HG03378 (cell line): ENCODE data around the gene SPTBN4.
"Not testable (repeated sequence)": the region's sequence is repeated elsewhere in the genome, so short reads cannot be mapped to it uniquely, and the experiment has no call there.

Source experiments
- ATAC-seq: cut with Tn5 transposase; IDR thresholded peaks from one replicate; pipeline ENCODE4 v1.9.1; 2021; ENCODE audit warnings: mild to moderate bottlenecking, moderate library complexity; ENCODE audit not compliant: unreplicated experiment

Gene SPTBN4

DNA sequence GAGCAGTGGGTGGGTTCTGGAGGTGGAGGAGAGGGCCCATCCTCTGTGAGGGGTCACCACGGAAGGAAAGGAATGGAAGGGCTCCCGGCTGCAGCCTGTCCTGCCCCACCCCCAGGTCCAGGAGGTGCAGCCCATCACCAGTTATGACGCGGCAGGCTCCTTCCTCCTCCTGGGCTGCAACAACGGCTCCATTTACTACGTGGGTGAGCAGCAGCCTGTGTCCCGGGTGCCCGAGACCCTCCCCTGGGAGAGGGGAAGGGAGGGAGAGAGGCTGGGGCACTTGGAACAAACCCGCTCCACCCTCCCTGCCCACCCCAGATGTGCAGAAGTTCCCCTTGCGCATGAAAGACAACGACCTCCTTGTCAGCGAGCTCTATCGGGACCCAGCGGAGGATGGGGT is 116.5 kb downstream of the SPTBN4 start:
- no peak for ATAC-seq

DNA sequence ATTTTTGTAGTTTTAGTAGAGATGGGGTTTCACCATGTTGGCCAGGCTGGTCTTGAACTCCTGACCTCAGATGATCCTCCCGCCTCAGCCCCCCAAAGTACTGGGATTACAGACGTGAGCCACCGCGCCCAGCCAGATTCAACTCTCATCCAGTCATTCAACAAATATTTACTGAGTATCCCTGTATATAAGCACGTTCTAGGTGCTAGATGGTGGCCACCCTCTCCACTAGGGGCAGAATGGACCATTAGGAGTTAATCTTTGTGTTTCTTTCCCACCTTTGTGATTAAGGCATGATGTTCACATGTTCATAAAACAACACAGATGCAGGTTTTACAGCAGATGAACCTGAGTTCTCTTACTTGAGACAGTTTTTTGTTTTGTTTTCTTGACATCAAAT is 117.2 kb downstream of the SPTBN4 start:
- no peak for ATAC-seq

GRCh38 chr19:40585241-40585981 is 118.6 kb downstream of the SPTBN4 start:
- ATAC-seq = no peak

DNA sequence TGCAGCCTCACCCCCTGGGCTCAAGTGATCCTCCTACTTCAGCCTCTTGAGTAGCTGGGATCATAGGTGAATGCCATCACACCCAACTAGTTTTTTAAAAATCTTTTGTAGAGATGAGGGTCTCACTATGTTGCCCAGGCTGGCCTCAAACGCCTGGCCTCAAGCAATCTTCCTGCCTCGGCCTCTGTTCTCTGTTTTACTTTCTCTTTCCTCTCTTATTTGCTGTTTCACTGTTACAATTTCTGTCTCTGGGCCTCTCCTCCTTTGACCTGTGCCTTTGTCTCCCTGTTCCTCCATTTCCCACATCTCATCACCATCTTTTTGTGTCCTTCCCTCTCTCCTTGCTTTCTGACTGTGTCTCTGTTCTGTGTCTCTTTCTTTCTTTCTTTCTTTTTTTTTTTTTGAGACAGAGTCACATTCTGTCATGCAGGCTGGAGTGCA is 119.2 kb downstream of the SPTBN4 start:
- no peak for ATAC-seq

DNA sequence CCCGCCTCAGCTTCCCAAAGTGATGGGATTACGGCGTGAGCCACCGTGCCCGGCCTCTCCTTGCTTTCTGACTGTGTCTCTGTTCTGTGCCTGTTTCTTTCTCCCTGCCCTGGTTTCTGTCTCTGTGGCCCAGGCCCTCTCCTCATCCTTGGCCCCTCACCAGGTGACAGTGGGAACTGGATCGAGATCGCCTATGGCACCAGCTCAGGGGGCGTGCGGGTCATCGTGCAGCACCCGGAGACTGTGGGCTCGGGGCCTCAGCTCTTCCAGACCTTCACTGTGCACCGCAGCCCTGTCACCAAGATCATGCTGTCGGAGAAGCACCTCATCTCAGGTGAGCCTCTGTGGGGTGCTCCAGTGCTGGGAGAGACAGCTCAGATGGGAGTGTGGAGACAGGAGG is 119.8 kb downstream of the SPTBN4 start:
- ATAC-seq = no peak

DNA sequence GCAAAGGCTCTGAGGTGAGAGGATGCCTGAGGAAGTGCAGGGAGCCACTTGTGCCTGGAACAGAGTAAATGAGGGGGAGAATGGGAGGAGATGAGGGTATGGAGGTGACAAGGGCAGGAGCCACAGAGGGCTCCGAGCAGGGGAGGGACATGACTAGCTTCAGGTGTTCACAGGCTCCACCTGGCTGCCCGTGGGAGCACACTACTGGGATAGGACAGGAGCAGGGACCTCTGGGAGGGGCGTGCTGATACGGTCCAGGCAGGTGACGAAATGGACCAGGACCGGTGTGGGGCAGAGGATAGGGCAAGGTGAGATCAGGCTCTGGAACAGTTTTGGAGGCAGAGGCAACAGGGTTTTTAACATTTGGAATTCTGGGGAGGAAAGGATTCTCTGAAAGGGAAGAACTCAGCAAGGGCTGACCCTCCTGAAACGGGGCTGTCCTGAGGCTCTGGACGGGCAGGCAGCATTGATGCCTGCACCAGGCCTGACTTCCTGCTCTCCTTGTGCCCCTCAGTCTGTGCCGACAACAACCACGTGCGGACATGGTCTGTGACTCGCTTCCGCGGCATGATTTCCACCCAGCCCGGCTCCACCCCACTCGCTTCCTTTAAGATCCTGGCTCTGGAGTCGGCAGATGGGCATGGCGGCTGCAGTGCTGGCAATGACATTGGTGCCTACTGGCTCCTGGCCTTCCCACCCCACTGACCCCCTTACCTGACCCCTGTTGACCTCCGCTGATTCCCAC is 121.5 kb downstream of the SPTBN4 start:
- no peak for ATAC-seq

DNA sequence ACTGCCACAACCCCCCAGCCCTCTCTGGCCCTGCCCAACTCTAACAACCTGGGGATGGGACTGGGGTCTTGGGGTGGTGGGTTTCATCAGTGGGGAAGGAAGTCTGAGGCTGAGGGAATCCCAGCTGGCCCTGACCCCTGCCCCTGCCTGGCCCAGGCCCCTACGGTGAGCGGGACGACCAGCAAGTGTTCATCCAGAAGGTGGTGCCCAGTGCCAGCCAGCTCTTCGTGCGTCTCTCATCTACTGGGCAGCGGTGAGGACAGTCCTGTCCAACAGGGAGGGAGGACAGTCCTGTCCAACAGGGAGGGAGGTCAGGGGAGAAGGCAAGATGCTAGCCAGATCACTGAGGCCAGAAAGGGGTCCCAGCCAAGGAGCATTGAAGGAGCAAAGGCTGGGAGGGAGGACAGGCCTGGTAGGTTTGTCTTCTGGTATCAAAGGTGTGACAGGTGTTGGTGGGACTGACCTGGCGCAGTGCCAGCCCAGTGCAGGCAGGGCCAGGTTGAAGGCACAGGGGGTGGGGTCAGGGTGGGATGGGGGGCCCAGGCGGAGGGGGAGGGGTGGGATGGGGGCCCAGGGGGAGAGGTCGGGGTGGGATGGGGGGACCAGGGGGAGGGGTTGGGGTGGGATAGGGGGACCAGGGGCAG is 122.2 kb downstream of the SPTBN4 start:
- ATAC-seq = no peak

GRCh38 chr19:40589591-40590429 is 123.0 kb downstream of the SPTBN4 start:
- ATAC-seq = no peak

DNA sequence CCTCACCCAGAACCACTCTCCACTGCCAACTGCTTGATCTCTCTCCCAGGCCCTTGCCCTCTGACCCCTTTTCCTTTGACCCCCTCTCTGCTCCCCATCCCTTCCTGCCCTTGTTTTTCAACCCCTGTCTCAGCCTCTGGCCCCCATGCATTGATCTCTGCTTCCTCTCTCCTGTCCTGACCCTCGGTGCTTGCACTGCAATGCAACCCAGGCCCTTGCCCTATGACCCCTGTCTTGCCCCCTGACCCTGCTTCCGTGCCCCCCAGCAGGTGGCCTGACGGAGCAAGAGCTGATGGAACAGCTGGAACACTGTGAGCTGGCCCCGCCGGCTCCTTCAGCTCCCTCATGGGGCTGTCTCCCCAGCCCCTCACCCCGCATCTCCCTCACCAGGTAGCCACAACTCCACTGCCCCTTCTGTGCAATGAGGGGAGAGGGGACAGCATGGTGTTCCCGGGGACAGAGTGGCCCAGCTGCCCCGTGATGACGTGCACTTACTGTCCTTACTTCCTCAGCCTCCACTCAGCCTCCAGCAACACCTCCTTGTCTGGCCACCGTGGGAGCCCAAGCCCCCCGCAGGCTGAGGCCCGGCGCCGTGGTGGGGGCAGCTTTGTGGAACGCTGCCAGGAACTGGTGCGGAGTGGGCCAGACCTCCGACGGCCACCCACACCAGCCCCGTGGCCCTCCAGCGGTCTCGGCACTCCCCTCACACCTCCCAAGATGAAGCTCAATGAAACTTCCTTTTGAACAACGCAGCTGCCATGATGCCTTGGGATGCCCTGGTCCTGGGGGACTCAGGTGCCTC is 123.9 kb downstream of the SPTBN4 start:
- no peak for ATAC-seq

DNA sequence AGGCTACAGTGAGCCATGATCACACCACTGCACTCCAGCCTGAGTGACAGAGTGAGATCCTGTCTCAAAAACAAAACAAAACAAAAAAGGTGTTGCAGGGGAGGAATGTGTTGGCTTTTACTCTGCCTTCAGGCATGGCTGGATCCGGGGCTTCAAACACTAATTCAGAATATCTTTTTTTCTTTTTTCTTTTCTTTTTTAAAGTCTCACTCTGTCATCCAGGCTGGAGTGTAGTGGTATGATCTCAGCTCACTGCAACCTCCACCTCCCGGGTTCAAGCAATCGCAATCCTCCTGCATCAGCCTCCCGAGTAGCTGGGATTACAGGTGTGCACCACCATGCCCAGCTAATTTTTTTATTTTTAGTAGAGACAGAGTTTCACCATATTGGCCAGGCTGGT is 124.9 kb downstream of the SPTBN4 start:
- ATAC-seq = not testable (repeated sequence)

GRCh38 chr19:40592170-40592569 is 125.4 kb downstream of the SPTBN4 start:
- ATAC-seq = no peak

DNA sequence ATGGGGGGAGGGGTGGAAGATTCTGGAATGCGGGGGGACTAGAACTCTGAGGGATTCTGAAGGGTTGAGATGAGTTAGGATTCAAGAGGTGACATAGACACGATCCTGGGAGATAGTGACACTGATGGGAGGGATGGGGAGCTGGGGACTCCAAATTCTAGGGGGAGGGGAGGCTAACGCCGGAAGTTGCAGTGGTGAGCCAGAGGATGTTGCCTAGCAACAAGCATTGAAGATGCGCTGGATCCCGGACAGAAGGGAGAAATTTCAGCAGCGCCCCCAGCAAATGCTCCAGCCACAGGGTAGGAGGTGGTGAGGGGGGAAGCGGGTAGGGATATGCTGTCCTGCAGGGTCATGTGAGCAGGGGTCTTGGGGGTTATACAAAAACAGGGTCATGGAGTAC is 127.5 kb downstream of the SPTBN4 start:
- no peak for ATAC-seq

- no peak for ATAC-seq
These were observed 127.9 kb downstream of the SPTBN4 start for GRCh38 chr19:40594657-40595091.

- no peak for ATAC-seq
These were observed 130.0 kb downstream of the SPTBN4 start for GRCh38 chr19:40596608-40597328.

DNA sequence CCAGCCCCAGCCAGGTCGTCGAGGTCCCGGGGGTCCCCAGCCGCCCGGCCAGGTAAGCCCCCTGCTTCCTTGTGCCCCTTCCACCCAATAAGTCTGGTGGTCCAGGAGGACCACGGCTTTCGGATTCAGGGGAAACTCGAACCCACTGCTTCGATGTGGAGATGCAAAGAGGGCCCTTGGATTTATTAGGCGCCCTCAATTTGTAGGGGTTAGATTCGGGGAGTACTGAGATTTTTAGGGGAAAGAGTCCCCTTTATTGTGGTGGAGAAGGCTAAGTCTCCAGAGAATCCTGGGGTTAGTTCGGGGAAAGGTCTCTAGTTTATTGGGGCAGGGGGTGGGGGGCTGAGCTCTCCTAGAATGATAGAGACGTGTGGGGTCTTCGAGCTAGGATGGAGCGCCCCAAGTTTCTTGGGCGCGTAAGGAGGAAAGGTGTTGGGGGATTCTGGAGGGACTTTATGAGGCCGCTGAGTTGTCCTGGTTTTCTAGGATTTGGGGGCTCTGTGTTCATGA is 130.6 kb downstream of the SPTBN4 start:
- no peak for ATAC-seq

DNA sequence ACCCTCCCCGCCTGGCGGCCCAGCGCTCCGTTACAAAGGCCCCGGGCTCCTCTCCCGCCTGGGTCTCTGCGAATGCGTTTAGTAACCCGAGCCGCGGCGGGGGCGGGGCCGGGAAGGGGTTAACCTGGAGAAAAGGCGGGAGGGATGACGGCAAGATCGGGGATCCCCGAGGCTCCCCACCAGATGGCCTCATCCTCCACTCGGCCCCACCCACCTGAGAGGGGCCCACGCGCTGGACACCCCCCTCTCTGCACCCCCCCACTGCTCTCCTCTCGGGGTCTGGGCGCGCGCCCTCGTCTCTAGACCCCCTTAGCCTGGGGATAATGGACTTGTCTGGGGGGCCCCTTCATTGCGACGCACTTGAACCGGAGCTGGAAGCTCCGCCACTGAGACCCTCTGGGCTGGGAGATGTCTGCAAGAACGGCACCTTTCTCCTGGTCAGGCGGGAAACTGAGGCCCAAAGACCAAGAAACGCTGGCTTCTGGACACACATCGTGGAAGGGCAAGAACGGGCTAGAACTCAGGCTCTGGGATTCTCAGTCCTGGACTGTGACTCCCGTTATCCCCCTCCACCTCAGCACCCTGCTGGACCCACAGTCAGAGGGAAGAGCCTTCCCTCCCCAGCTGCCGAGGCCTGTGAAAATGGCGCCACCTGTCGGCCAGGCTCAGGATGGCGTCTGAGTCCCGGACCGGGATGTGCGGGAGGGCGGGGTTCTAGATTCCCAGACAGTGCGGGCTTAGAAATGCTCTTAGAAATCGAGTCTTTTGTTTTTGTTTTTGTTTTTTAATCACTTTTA is 131.5 kb downstream of the SPTBN4 start:
- no peak for ATAC-seq

DNA sequence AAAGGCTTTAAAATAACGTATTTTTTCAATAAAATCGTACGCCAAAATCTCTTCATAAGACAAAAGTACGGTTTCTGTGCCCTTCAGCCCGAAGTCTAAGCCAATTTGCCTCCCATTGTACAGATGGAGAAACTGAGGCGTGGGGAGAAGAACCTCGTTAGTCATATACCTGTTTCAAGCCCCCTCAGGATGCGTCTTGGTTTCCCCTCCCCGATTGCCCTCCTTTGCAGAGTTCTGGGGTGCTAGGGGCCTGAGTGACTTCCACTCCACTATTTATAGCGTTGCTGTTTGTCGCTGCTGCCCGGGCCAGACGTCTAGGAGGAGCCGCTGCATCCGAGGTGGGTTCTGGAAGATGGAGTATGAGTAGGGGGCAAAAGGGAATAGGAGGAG is 132.1 kb downstream of the SPTBN4 start:
- no peak for ATAC-seq

DNA sequence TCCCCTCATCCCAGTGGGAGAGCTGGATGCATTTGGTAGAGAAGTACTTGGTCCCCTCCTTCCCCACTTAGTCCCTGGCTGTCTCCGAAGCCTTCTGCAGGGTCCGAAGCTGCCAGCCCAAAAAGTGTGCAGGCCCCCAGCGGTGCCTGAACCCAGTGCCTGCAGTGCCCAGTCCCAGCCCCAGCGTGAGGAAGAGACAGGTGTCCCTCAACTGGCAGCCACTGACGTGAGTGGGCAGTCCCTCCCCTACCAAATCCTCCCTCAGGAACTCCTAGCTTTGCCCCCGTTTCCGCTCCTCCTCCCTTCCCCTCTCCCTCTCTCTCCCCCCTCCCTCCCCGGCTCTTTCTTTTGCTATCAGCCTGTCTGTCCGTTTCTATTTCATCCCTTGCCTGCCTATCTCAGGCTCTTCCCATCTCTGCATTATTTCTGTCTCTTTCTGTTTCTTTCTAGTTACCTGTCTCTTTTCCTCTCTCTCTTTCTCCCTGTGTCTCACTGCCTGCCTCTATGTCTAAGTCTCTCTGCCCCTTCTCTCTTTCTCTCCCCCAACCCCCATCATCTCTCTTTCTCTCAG is 132.6 kb downstream of the SPTBN4 start:
- ATAC-seq = no peak
